Brain microvascular endothelial cell (primary cell): ENCODE results near the gene EEFSEC.

Experiments used
- DNase-seq: peaks from one replicate; pipeline ENCODE4 v3.0.0-alpha.2; 2020
- H3K27ac ChIP-seq: fragments of 250-450 bp; sonication (Bioruptor Pico); 2 replicates; pipeline ENCODE4 v1.5.1; 2020; ENCODE audit warnings: mild to moderate bottlenecking, moderate library complexity
- H3K27me3 ChIP-seq: fragments of 250-450 bp; sonication (Bioruptor Pico); replicated peaks from 2 replicates; pipeline ENCODE4 v1.5.1; 2020; ENCODE audit warnings: mild to moderate bottlenecking
- H3K36me3 ChIP-seq: fragments of 250-450 bp; sonication (Bioruptor Pico); replicated peaks from 2 replicates; pipeline ENCODE4 v1.5.1; 2020; ENCODE audit warnings: mild to moderate bottlenecking
- H3K4me3 ChIP-seq: 2 replicates; pipeline ENCODE4 v1.5.1; 2011; ENCODE audit warnings: low read depth, mild to moderate bottlenecking, control low read depth, low read length, moderate library complexity
- CTCF ChIP-seq: IDR thresholded peaks from 2 replicates; pipeline ENCODE4 v1.5.1; 2011; ENCODE audit warnings: low read depth, mild to moderate bottlenecking, moderate library complexity, low read length, control low read depth, inconsistent platforms; ENCODE audit errors: missing control alignments
- in situ Hi-C: cut with HindIII; loops from 2 replicates; pipeline ENCODE4 v1.10.0; 2017; ENCODE audit warnings: low sequenced_read_pairs, low pct_ligation_motif_present

EEFSEC gene

GRCh38 chr3:128153156-128154041 lies at the start of gene EEFSEC:
EEFSEC (plus strand) TSS chr3:128153481; CDS start chr3:128153508, 27 bp downstream.
- Histone ChIP-seq H3K27ac (peak within 1 kb of the TSS; percentile 36), H3K4me3 (peak within 1 kb of the TSS; percentile 75), H3K27me3 (no peaks in the 10 kb centered on the region), H3K36me3 (no peaks in the 10 kb centered on the region)
- in situ Hi-C loops = loop anchor here (25.0 kb wide), 1 partner anchor 434 kb away; no protein-coding TSS in a partner anchor
- DNase-seq = peak; percentile 54
- no peak for TF ChIP-seq CTCF

GRCh38 chr3:128107834-128108233 lies 45.4 kb upstream of the EEFSEC start:
- in situ Hi-C loops = no loop called here
- no peak overlapping the region for H3K27ac ChIP-seq
- peaks cover 14% of the 10 kb centered on the region for H3K36me3 ChIP-seq

GRCh38 chr3:128111147-128111546 lies 42.1 kb upstream of the EEFSEC start:
- Histone ChIP-seq H3K27me3 (no peaks in the 10 kb centered on the region), H3K4me3 (no peak overlapping the region), H3K27ac (no peak overlapping the region), H3K36me3 (no peaks in the 10 kb centered on the region)
- DNase-seq = no peak
- no peak for TF ChIP-seq CTCF
- in situ Hi-C loops = no loop called here

More at GRCh38 chr3:128107834-128108233, 45.4 kb upstream of the EEFSEC start:
- no peaks in the 10 kb centered on the region for H3K27me3 ChIP-seq
- TF ChIP-seq CTCF = no peak
- DNase-seq = no peak
- no peak overlapping the region for H3K4me3 ChIP-seq

- Histone ChIP-seq H3K4me3 (no peak overlapping the region), H3K36me3 (no peaks in the 10 kb centered on the region), H3K27me3 (no peaks in the 10 kb centered on the region), H3K27ac (peak overlapping the region; percentile 19)
- peak; percentile 32 for TF ChIP-seq CTCF
- peak; percentile 80 for DNase-seq
- in situ Hi-C loops = no loop called here
These were observed 40.8 kb upstream of the EEFSEC start for GRCh38 chr3:128112357-128112968.

- no peak overlapping the region for H3K27ac ChIP-seq
- no peak for TF ChIP-seq CTCF
- in situ Hi-C loops = no loop called here
- DNase-seq = no peak
- H3K36me3 ChIP-seq = no peaks in the 10 kb centered on the region
- no peaks in the 10 kb centered on the region for H3K27me3 ChIP-seq
- no peak overlapping the region for H3K4me3 ChIP-seq
These were observed 39.2 kb upstream of the EEFSEC start for GRCh38 chr3:128113817-128114794.
